K562 (cell line): ENCODE data around the gene TRIAP1. TPM values are rescaled to one million over a fixed set of nuclear protein-coding genes. Genes with fewer than 3 reads are reported as not detected.
"Not testable (repeated sequence)": the region's sequence is repeated elsewhere in the genome, so short reads cannot be mapped to it uniquely, and the experiment has no call there.

Experiments used
- ATAC-seq: fragments of 200-7000 bp; cut with Tn5 transposase; 3 replicates; pipeline ENCODE4 v1.9.1; 2020; ENCODE audit warnings: moderate library complexity
- BruUV-seq: library from RNA; stranded (reverse); fragments of 400-500 nt; replicated peaks from 2 replicates; lab custom pipeline; 2021; lab: Mats Ljungman, UMichigan
- CTCF ChIA-PET: fragments of 300-600 bp; formaldehyde crosslinking; extraction: SDS; loops from one replicate; lab custom pipeline; 2021; ENCODE audit warnings: low intra/inter-chr PET ratio; lab: Yijun Ruan, JAX
- POLR2A ChIA-PET: fragments of 300-600, 350-650 bp; sonication (Branson Sonifier 250); formaldehyde crosslinking; extraction: SDS; loops from one replicate; lab custom pipeline; 2021; ENCODE audit warnings: antibody characterized with exemption, inconsistent platforms; lab: Yijun Ruan, JAX
- DNase-seq, 4 experiments: peaks; one replicate each; pipeline versions ENCODE4 v3.0.0 to v3.0.0-alpha.2; 2011 to 2018; ENCODE audit warnings: low spot score in 3 of 4, mixed read lengths in 3 of 4; ENCODE audit errors: extremely low read depth in 1 of 4
- FAIRE-seq: peaks from 2 replicates; lab custom pipeline; 2011; peaks lifted over from hg19 to GRCh38; lab: Jason Lieb, UNC
- H2AFZ ChIP-seq: 2 replicates; pipeline ENCODE4 v1.6.0; 2011; ENCODE audit warnings: low read depth, low read length, control low read depth, inconsistent platforms
- H3K27ac ChIP-seq: fragments of 200-600 bp; 3 replicates; pipeline ENCODE4 v1.8.0; 2011; ENCODE audit warnings: low read depth, mild to moderate bottlenecking, control low read depth, inconsistent platforms, low read length, moderate library complexity, mixed read lengths; ENCODE audit errors: extremely low read depth
- H3K27me3 ChIP-seq, 2 experiments: fragments of 300-600 bp in 1 of 2; 2 replicates in 1 of 2; 3 replicates in 1 of 2; pipeline versions ENCODE4 v1.6.0 to v1.8.0; 2011; ENCODE audit warnings: inconsistent platforms in 2 of 2, low read length in 2 of 2, mild to moderate bottlenecking in 1 of 2, mixed read lengths in 1 of 2, moderate library complexity in 1 of 2; ENCODE audit not compliant: control insufficient read depth in 2 of 2, insufficient read depth in 2 of 2
- H3K36me3 ChIP-seq: fragments of 300-600 bp; 3 replicates; pipeline ENCODE4 v1.8.0; 2011; ENCODE audit warnings: mild to moderate bottlenecking, low read length, inconsistent platforms; ENCODE audit not compliant: control insufficient read depth, insufficient read depth
- H3K4me1 ChIP-seq, 2 experiments: fragments of 200-600 bp in 1 of 2; replicated peaks in 1 of 2; 2 replicates in 1 of 2; 3 replicates in 1 of 2; pipeline versions ENCODE4 v1.5.1 to v1.8.0; 2011; ENCODE audit warnings: inconsistent platforms in 2 of 2, low read length in 2 of 2, mild to moderate bottlenecking in 1 of 2, mixed read lengths in 1 of 2, moderate library complexity in 1 of 2; ENCODE audit not compliant: control insufficient read depth in 2 of 2, insufficient read depth in 2 of 2
- H3K4me2 ChIP-seq: 2 replicates; pipeline ENCODE4 v1.6.1; 2011; ENCODE audit warnings: low read length, control low read depth, inconsistent platforms, mixed read lengths; ENCODE audit not compliant: insufficient read depth
- H3K4me3 ChIP-seq: fragments of 200-600 bp; sonication (generic), shearing (Covaris generic); 2 replicates; pipeline ENCODE4 v1.5.1; 2016; ENCODE audit warnings: control low read depth, inconsistent platforms
- H3K79me2 ChIP-seq: fragments of 200-600 bp; 3 replicates; pipeline ENCODE4 v1.8.0; 2011; ENCODE audit warnings: low read length, inconsistent platforms; ENCODE audit not compliant: control insufficient read depth, insufficient read depth
- H3K9ac ChIP-seq, 2 experiments: 2 replicates each; pipeline versions ENCODE4 v1.6.0 to v1.6.1; 2011; ENCODE audit warnings: low read depth in 2 of 2, low read length in 2 of 2, control low read depth in 1 of 2, inconsistent platforms in 1 of 2, mild to moderate bottlenecking in 1 of 2, mixed read lengths in 1 of 2; ENCODE audit not compliant: insufficient read depth in 1 of 2
- H3K9me1 ChIP-seq: one replicate; pipeline ENCODE4 v1.6.0; 2011; ENCODE audit warnings: inconsistent platforms, mild to moderate bottlenecking, low read length, moderate library complexity; ENCODE audit not compliant: control insufficient read depth, insufficient read depth
- H3K9me3 ChIP-seq: replicated peaks from 2 replicates; pipeline ENCODE4 v1.5.1; 2011; ENCODE audit warnings: low read depth, low read length, inconsistent platforms; ENCODE audit not compliant: control insufficient read depth, insufficient read depth
- H4K20me1 ChIP-seq: replicated peaks from 2 replicates; pipeline ENCODE4 v1.6.1; 2011; ENCODE audit warnings: low read length, inconsistent platforms, mixed read lengths; ENCODE audit not compliant: control insufficient read depth, insufficient read depth
- CEBPB ChIP-seq: fragments of 450-650 bp; IDR thresholded peaks from 2 replicates; pipeline ENCODE4 v1.6.1; 2016; ENCODE audit warnings: missing genetic modification characterization, missing compliant biosample characterization
- MYC ChIP-seq, 2 experiments: fragments of 250-450 bp in 1 of 2; sonication (Bioruptor Pico) in 1 of 2; IDR thresholded peaks; 2 replicates each; pipeline versions ENCODE4 v1.5.1 to v1.6.1; 2012 to 2021; ENCODE audit warnings: low read depth in 2 of 2, borderline replicate concordance in 1 of 2, improper control_type of control experiment in 1 of 2, low read length in 1 of 2, mild to moderate bottlenecking in 1 of 2, moderate library complexity in 1 of 2
- NCOA4 ChIP-seq: fragments of 450-650 bp; IDR thresholded peaks from 2 replicates; pipeline ENCODE4 v1.6.1; 2018; ENCODE audit warnings: mild to moderate bottlenecking; ENCODE audit not compliant: partially characterized antibody
- NFIC ChIP-seq: fragments of 450-650 bp; IDR thresholded peaks from 2 replicates; pipeline ENCODE4 v1.6.1; 2017; ENCODE audit warnings: mild to moderate bottlenecking, inconsistent platforms
- RBM25 ChIP-seq: fragments of 200-400 bp; formaldehyde crosslinking; IDR thresholded peaks from 2 replicates; pipeline ENCODE4 v1.6.1; 2018; ENCODE audit warnings: low read length, low read depth, moderate library complexity; ENCODE audit not compliant: severe bottlenecking
- USF1 ChIP-seq: sonication (generic); formaldehyde crosslinking; IDR thresholded peaks from 2 replicates; pipeline ENCODE4 v1.9.0; 2022; ENCODE audit warnings: mild to moderate bottlenecking, missing genetic modification reagents
- ZNF121 ChIP-seq: sonication (generic); formaldehyde crosslinking; conservative IDR thresholded peaks from 2 replicates; pipeline ENCODE4 v1.8.0; 2022; ENCODE audit warnings: missing genetic modification reagents
- WGBS: fragments of 100-300 bp; shearing (Covaris generic); methylation state at CpG from one replicate; pipeline ENCODE4 v1.1.6; 2016; ENCODE audit warnings: low coverage, mixed read lengths; ENCODE audit not compliant: insufficient coverage; ENCODE audit errors: missing lambda C conversion rate; 5-methylcytosine and 5-hydroxymethylcytosine counted together
- in situ Hi-C: fragments of 300-500 bp; cut with MboI; formaldehyde crosslinking; loops from 4 replicates; pipeline ENCODE4 v1.15.0; 2018; ENCODE audit warnings: inconsistent platforms, mixed read lengths
- intact Hi-C: fragments of 100-400 bp; cut with micrococcal nuclease; formaldehyde crosslinking; loops from 2 replicates; pipeline ENCODE4 v1.14.2; 2022
- polyA plus RNA-seq, 8 experiments: library from polyadenylated mRNA; depleted of rRNA in 4 of 8; stranded (reverse) in 5 of 8; unstranded in 3 of 8; fragments of >200 nt; fragmentation: Nextera tagmentation in 2 of 8; fragmentation: Illumina TruSeq in 1 of 8; extraction: Ambion mirVana in 2 of 8; extraction: Trizol in 1 of 8; gene quantifications; 2 replicates each; pipeline versions ENCODE4 v1.2.1 to v1.2.3, GENCODE V29; 2011 to 2014; ENCODE audit warnings: inconsistent platforms in 1 of 8, missing spikeins in 1 of 8
- total RNA-seq, 7 experiments: library from RNA; depleted of rRNA in 6 of 7; stranded (reverse); fragments of >200 nt in 6 of 7; fragmentation: Illumina TruSeq in 2 of 7; extraction: Trizol in 2 of 7; gene quantifications; 2 replicates each; pipeline versions ENCODE4 v1.2.1 to v1.2.3, GENCODE V29; 2011 to 2021; ENCODE audit warnings: low replicate concordance in 1 of 7

Gene TRIAP1
- total and polyA plus RNA-seq, 9 of the 15 experiments (the other 6 are each of a cell fraction or from before 2014, with no cell fraction given): 37.3 to 354 (median 65.4) TPM

GRCh38 chr12:120452524-120452923, 6.3 kb upstream of the TRIAP1 start:
- POLR2A ChIA-PET: interaction anchor here (0.5 to 2.8 kb wide), 4 partner anchors 11 to 101 kb away, joined by 3 to 18 read pairs (median 4); partner anchors contain the start of gene COX6A1
- H3K4me3 ChIP-seq, H3K4me2 ChIP-seq, H2AFZ ChIP-seq, H3K27ac ChIP-seq, H3K9me1 ChIP-seq, intact Hi-C loops, BruUV-seq, DNase-seq, H3K27me3 ChIP-seq, H3K9me3 ChIP-seq: not testable (repeated sequence)
- 0 out of 2 replicates have a peak, but pooled peaks cover 14% of the 10 kb centered on the region for H4K20me1 ChIP-seq
- peaks cover 79% of the 10 kb centered on the region for H3K36me3 ChIP-seq
- peak; percentile 46; the same call in 1 of the 2 replicates for TF ChIP-seq CEBPB (tag)
- TF ChIP-seq NFIC: peak; percentile 42
- TF ChIP-seq, all 486 proteins: peak for 2; not testable (repeated sequence) for 484
- ATAC-seq, H3K4me1 ChIP-seq, CTCF ChIA-PET, in situ Hi-C loops, H3K9ac ChIP-seq, FAIRE-seq: not testable (repeated sequence)
- peaks cover 28% of the 10 kb centered on the region for H3K79me2 ChIP-seq
- 83% methylated on average over 5 of the region's 5 CpGs for WGBS

- H2AFZ ChIP-seq: no peak overlapping the region
- no TSS peak for BruUV-seq
- no peak for FAIRE-seq
- peak overlapping the region; percentile 99; the same call in 1 of the 2 replicates for H3K4me3 ChIP-seq
- H3K4me2 ChIP-seq: no peak overlapping the region
- POLR2A ChIA-PET: interaction anchor here (0.7 to 5.3 kb wide), 5 partner anchors 9 to 157 kb away, joined by 3 to 38 read pairs (median 4); partner anchors contain the start of gene COX6A1
- intact Hi-C loops (loop anchor here (5.0 kb wide), 1 partner anchor 134 kb away; the partner anchor contains the start of gene POP5), in situ Hi-C loops (no loop called here)
- no peak for ATAC-seq
- DNase-seq: no peak
- H3K36me3 ChIP-seq: peaks cover 63% of the 10 kb centered on the region
- CTCF ChIA-PET: no interaction called here
- 86% methylated on average over 4 of the region's 4 CpGs for WGBS
- H4K20me1 ChIP-seq: no peaks in the 10 kb centered on the region
- H3K79me2 ChIP-seq: peaks cover 67% of the 10 kb centered on the region
- H3K9ac ChIP-seq: no peak overlapping the region
- no peak overlapping the region for H3K27ac ChIP-seq
- no peaks in the 10 kb centered on the region; a peak in 1 of 5 replicates for H3K27me3 ChIP-seq
- no peaks in the 10 kb centered on the region for H3K9me1 ChIP-seq
- no peaks in the 10 kb centered on the region for H3K9me3 ChIP-seq
- peaks cover 2 to 8% of the 10 kb centered on the region in 2 experiments; a peak in 3 of 5 replicates for H3K4me1 ChIP-seq
- TF ChIP-seq NCOA4 (no peak), ZNF121 (peak; percentile 66), USF1 (CRISPR knock-in tag) (no peak), MYC (IDR thresholded peaks at IDR 0.05; ENCODE audit: low read depth, low read length) (no peak), MYC (CRISPR knock-in tag; IDR thresholded peaks at IDR 0.05; ENCODE audit: borderline replicate concordance, low read depth) (no peak), RBM25 (peak; percentile 28)
These were observed 1.8 kb upstream of the TRIAP1 start for GRCh38 chr12:120447992-120448391.
